Measurements from ENCODE around the gene TBX2. TPM values are rescaled to one million over a fixed set of nuclear protein-coding genes. Genes with fewer than 3 reads are reported as not detected.

Gene TBX2
- total RNA-seq, 1 donor from 2014 or later = 9.8 TPM

DNA sequence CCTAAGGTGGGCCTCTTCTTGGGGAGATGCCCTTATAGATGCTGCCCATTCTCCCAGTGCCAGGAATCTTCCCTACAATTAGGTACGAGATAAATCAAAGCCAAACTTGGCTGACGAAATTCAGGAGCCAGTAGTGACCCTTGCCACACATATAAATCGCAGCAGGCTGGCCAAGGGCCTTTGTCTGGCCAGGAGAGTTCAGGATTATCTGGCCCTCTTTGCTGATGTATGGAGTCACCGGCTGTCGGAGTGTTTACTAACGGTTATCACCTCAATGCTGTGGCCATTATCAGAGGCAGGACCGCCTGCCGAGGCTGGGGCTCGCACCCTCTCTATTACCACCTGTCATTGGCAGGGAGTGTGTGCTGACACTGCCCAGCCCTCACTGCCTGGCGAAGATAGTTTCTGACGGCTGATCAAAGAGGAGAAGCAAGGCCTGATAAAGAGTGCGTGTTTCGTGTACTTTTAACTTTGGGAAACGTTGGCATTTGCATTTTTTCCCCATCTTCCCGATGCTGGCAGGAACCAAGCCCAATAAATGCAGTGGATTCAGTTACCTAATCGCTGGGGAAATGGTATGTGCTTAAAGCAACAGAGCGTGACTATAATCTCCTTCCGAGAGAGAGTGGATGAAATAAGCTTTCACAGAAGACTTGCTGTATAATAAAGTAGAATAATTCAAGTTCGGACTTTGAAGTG lies 32.8 kb upstream of the TBX2 start:
- Histone ChIP-seq H3K4me3 (no peak overlapping the region), H3K4me1 (no peaks in the 10 kb centered on the region), H3K27me3 (no peaks in the 10 kb centered on the region), H3K36me3 (no peaks in the 10 kb centered on the region), H3K9me3 (no peaks in the 10 kb centered on the region), H3K27ac (no peak overlapping the region)
- intact Hi-C loops (cut with DNase I) = no loop called here
- no peak for DNase-seq (ENCODE audit: extremely low spot score in 2 of 2)
- TF ChIP-seq, protein P1, sequence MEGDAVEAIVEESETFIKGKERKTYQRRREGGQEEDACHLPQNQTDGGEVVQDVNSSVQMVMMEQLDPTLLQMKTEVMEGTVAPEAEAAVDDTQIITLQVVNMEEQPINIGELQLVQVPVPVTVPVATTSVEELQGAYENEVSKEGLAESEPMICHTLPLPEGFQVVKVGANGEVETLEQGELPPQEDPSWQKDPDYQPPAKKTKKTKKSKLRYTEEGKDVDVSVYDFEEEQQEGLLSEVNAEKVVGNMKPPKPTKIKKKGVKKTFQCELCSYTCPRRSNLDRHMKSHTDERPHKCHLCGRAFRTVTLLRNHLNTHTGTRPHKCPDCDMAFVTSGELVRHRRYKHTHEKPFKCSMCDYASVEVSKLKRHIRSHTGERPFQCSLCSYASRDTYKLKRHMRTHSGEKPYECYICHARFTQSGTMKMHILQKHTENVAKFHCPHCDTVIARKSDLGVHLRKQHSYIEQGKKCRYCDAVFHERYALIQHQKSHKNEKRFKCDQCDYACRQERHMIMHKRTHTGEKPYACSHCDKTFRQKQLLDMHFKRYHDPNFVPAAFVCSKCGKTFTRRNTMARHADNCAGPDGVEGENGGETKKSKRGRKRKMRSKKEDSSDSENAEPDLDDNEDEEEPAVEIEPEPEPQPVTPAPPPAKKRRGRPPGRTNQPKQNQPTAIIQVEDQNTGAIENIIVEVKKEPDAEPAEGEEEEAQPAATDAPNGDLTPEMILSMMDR (IDR thresholded peaks at IDR 0.05) = no peak
- no peak for TF ChIP-seq POLR2AphosphoS5 (IDR thresholded peaks at IDR 0.05; ENCODE audit: insufficient read depth in 1 of 2, low read depth in 1 of 2)
- TF ChIP-seq POLR2A (IDR thresholded peaks at IDR 0.05) = no peak

DNA sequence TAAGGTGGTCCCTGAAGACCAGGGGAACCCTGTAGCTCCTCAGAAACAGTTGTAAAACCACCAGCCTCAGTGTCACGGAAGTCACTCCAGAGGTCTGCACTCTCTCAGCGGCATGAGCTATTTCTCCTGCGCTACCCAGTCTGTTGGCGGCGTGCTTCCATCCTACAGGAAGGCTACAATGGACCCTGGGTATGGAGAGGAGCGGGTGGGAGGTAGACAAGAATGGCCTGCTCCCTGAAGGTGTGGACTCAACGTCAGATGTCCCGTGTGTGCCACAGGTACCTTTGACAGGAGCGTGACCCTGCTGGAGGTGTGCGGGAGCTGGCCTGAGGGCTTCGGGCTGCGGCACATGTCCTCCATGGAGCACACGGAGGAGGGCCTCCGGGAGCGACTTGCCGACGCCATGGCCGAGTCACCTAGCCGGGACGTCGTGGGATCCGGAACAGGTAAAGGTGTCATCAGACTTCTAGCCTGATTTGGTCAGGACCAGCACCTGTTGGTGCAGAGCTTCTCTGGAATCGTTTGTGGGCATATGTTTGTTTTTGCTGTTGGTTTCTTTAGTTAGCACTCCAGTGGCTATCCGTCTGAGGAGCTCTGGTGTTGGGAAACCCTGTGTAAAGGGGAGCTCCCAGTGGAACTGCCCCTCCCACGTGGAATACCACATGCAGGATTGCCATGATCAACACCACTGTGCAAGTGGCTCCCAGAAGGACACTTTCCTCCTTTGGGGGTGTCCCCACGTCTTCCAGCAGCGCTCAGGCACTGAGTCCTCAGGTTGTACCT lies 31.4 kb upstream of the TBX2 start:
- no peak overlapping the region for H3K4me3 ChIP-seq
- no peak overlapping the region for H3K27ac ChIP-seq
- no peaks in the 10 kb centered on the region for H3K36me3 ChIP-seq
- DNase-seq (ENCODE audit: extremely low spot score in 2 of 2) = no peak
- H3K4me1 ChIP-seq = no peaks in the 10 kb centered on the region
- no peaks in the 10 kb centered on the region for H3K9me3 ChIP-seq
- H3K27me3 ChIP-seq = no peaks in the 10 kb centered on the region
- TF ChIP-seq POLR2AphosphoS5 (IDR thresholded peaks at IDR 0.05; ENCODE audit: insufficient read depth in 1 of 2, low read depth in 1 of 2) (no peak), POLR2A (IDR thresholded peaks at IDR 0.05) (no peak)
- TF ChIP-seq, protein P1 (IDR thresholded peaks at IDR 0.05) = no peak
- intact Hi-C loops (cut with DNase I) = no loop called here

DNA sequence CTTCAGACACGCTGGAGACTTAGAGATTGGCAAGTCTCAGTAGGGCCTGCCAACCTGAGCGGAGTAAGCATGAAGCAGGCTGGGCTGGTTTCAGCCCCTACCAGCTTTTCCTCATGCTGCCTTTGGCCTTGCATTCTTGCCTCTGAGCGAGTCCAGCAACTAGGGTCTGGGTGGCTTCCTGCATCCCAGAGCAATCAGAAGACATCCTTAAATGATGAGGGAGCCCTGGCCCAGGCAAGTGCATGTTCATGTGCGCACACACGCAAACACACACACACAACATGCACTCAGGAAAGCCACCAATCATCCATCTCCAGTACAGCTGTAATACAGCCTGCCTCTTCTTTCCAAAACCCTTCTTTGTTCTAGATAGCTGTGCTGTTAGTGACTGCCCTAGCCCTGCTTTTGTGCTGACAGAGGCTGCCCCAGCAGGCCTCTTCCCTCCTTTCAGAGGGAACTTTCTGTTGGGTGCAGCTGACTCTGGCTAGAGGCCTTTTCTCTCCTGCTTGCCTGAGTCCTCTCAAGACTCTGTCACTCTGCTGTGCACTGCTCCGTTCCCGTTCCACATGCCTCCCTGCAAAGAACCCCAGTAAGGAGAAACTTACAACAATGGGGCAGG lies 30.7 kb upstream of the TBX2 start:
- Histone ChIP-seq H3K9me3 (no peaks in the 10 kb centered on the region), H3K36me3 (no peaks in the 10 kb centered on the region), H3K4me1 (no peaks in the 10 kb centered on the region), H3K27me3 (no peaks in the 10 kb centered on the region), H3K4me3 (no peak overlapping the region), H3K27ac (no peak overlapping the region)
- DNase-seq (ENCODE audit: extremely low spot score in 2 of 2) = no peak
- TF ChIP-seq, protein P1 (IDR thresholded peaks at IDR 0.05) = no peak
- TF ChIP-seq POLR2A (IDR thresholded peaks at IDR 0.05) (no peak), POLR2AphosphoS5 (IDR thresholded peaks at IDR 0.05; ENCODE audit: insufficient read depth in 1 of 2, low read depth in 1 of 2) (no peak)
- intact Hi-C loops (cut with DNase I) = no loop called here

DNA sequence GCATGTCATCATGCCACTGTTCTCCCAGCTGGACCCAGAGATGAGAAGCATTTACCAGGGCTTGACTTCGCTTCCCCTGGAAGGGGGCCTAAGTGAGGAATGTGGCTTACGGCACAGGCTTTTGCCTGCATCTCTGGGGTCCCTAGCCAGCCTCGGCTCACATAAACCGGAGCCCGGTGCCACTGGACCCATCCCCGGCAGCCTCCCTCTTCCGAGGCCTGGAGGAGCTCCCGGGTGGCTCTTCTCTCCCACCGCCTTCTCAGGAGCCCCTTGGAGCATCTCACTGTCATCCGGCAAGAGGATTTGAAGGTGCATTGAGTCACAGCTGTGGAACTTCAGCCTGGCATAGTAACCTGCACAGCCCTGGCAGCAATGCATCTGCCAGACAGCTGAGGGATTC lies 29.9 kb upstream of the TBX2 start:
- Histone ChIP-seq H3K4me3 (no peak overlapping the region), H3K4me1 (no peaks in the 10 kb centered on the region), H3K27ac (no peak overlapping the region), H3K9me3 (no peaks in the 10 kb centered on the region), H3K27me3 (no peaks in the 10 kb centered on the region), H3K36me3 (no peaks in the 10 kb centered on the region)
- no peak for TF ChIP-seq POLR2AphosphoS5 (IDR thresholded peaks at IDR 0.05; ENCODE audit: insufficient read depth in 1 of 2, low read depth in 1 of 2)
- no peak for TF ChIP-seq POLR2A (IDR thresholded peaks at IDR 0.05)
- TF ChIP-seq, protein P1 (IDR thresholded peaks at IDR 0.05) = no peak
- DNase-seq (ENCODE audit: extremely low spot score in 2 of 2) = no peak
- intact Hi-C loops (cut with DNase I) = no loop called here
